SK-N-SH (cell line): Measurements from ENCODE around the gene C13orf46. TPM values are rescaled to one million over a fixed set of nuclear protein-coding genes. Genes with fewer than 3 reads are reported as not detected.

Source experiments
- CTCF ChIA-PET: fragments of 300-600, 350-600 bp; formaldehyde crosslinking; extraction: SDS; loops from one replicate; lab custom pipeline; 2021; lab: Yijun Ruan, JAX
- POLR2A ChIA-PET: fragments of 350-600 bp; sonication (Branson Sonifier 250); formaldehyde crosslinking; extraction: SDS; loops from one replicate; lab custom pipeline; 2020; ENCODE audit warnings: antibody characterized with exemption, inconsistent platforms; lab: Yijun Ruan, JAX
- DNase-seq: peaks from one replicate; pipeline ENCODE4 v3.0.0; 2012
- H2AFZ ChIP-seq: fragments of 200-600 bp; sonication (generic); 2 replicates; pipeline ENCODE4 v1.8.1; 2016; ENCODE audit warnings: antibody characterized with exemption, mild to moderate bottlenecking, low read depth
- H3F3A ChIP-seq: fragments of 200-600 bp; sonication (generic); replicated peaks from 2 replicates; pipeline ENCODE3; 2016; ENCODE audit warnings: antibody characterized with exemption, mild to moderate bottlenecking; ENCODE audit not compliant: insufficient read depth
- H3K27ac ChIP-seq, 2 experiments: fragments of 200-500 bp in 1 of 2; fragments of 200-600 bp in 1 of 2; sonication (Bioruptor generic) in 1 of 2; sonication (generic), shearing (Covaris generic) in 1 of 2; 2 replicates each; pipeline versions ENCODE4 v1.5.1 to v1.6.1; 2014 to 2016; ENCODE audit warnings: low read depth in 2 of 2, inconsistent platforms in 1 of 2, low read length in 1 of 2, mild to moderate bottlenecking in 1 of 2, mixed read lengths in 1 of 2
- H3K27me3 ChIP-seq: fragments of 200-600 bp; sonication (generic), shearing (Covaris generic); 2 replicates; pipeline ENCODE4 v1.6.1; 2016; ENCODE audit warnings: mixed run types; ENCODE audit not compliant: insufficient read depth
- H3K36me3 ChIP-seq, 2 experiments: fragments of 200-500 bp in 1 of 2; fragments of 200-600 bp in 1 of 2; sonication (Bioruptor generic) in 1 of 2; sonication (generic) in 1 of 2; replicated peaks in 1 of 2; 2 replicates each; pipeline versions ENCODE3 to v1.5.1; 2014 to 2016; ENCODE audit warnings: low read length in 1 of 2, mild to moderate bottlenecking in 1 of 2; ENCODE audit not compliant: insufficient read depth in 2 of 2, control insufficient read depth in 1 of 2
- H3K4me1 ChIP-seq, 2 experiments: fragments of 200-500 bp in 1 of 2; fragments of 200-600 bp in 1 of 2; sonication (Bioruptor generic) in 1 of 2; sonication (generic), shearing (Covaris generic) in 1 of 2; 2 replicates each; pipeline versions ENCODE4 v1.5.1 to v1.6.1; 2014 to 2016; ENCODE audit warnings: low read depth in 1 of 2, low read length in 1 of 2, mixed run types in 1 of 2; ENCODE audit not compliant: insufficient read depth in 2 of 2, control insufficient read depth in 1 of 2
- H3K4me2 ChIP-seq: fragments of 200-600 bp; sonication (generic), shearing (Covaris generic); 2 replicates; pipeline ENCODE4 v1.6.1; 2017; ENCODE audit warnings: mixed run types
- H3K4me3 ChIP-seq, 2 experiments: fragments of 200-500 bp in 1 of 2; fragments of 200-600 bp in 1 of 2; sonication (Bioruptor generic) in 1 of 2; sonication (generic), shearing (Covaris generic) in 1 of 2; 2 replicates each; pipeline versions ENCODE4 v1.5.1 to v1.8.1; 2014 to 2016; ENCODE audit warnings: low read depth in 2 of 2, inconsistent platforms in 1 of 2, low read length in 1 of 2, mild to moderate bottlenecking in 1 of 2, mixed read lengths in 1 of 2, moderate library complexity in 1 of 2
- H3K79me2 ChIP-seq: fragments of 200-600 bp; sonication (generic); 2 replicates; pipeline ENCODE4 v1.8.1; 2017; ENCODE audit warnings: mild to moderate bottlenecking; ENCODE audit not compliant: insufficient read depth
- H3K9ac ChIP-seq: fragments of 200-600 bp; sonication (generic); 2 replicates; pipeline ENCODE4 v1.6.1; 2017; ENCODE audit warnings: mixed run types
- H3K9me2 ChIP-seq: fragments of 200-600 bp; sonication (generic); 2 replicates; pipeline ENCODE4 v1.6.1; 2017; ENCODE audit warnings: mixed run types
- H3K9me3 ChIP-seq: fragments of 200-600 bp; sonication (generic); 2 replicates; pipeline ENCODE4 v1.6.1; 2017; ENCODE audit warnings: mixed run types, mild to moderate bottlenecking, moderate library complexity
- H4K20me1 ChIP-seq: fragments of 200-600 bp; sonication (generic); 2 replicates; pipeline ENCODE4 v1.6.1; 2017; ENCODE audit warnings: mild to moderate bottlenecking, mixed run types; ENCODE audit not compliant: insufficient read depth
- CHD2 ChIP-seq: fragments of 150-350 bp; IDR thresholded peaks from 2 replicates; pipeline ENCODE4 v1.6.1; 2018; ENCODE audit warnings: low read length; ENCODE audit not compliant: partially characterized antibody
- EP300 ChIP-seq, 2 experiments: IDR thresholded peaks; 2 replicates each; pipeline versions ENCODE4 v1.4.0 to v1.6.1; 2012; ENCODE audit warnings: borderline replicate concordance in 1 of 2, low read depth in 1 of 2, low read length in 1 of 2
- GABPA ChIP-seq: IDR thresholded peaks from 2 replicates; pipeline ENCODE4 v1.4.0; 2012; ENCODE audit warnings: low read depth, mild to moderate bottlenecking
- MEF2A ChIP-seq: IDR thresholded peaks from 2 replicates; pipeline ENCODE4 v1.4.0; 2012; ENCODE audit warnings: low read depth, borderline replicate concordance
- MXI1 ChIP-seq: IDR thresholded peaks from 2 replicates; pipeline ENCODE4 v1.6.1; 2012; ENCODE audit warnings: mild to moderate bottlenecking, low read depth, low read length, improper control_type of control experiment
- NFIC ChIP-seq: IDR thresholded peaks from 2 replicates; pipeline ENCODE4 v1.4.0; 2012; ENCODE audit warnings: borderline replicate concordance
- RAD21 ChIP-seq: IDR thresholded peaks from 2 replicates; pipeline ENCODE4 v1.6.1; 2012; ENCODE audit warnings: mild to moderate bottlenecking, low read length
- TEAD4 ChIP-seq: IDR thresholded peaks from 2 replicates; pipeline ENCODE4 v1.4.0; 2012; ENCODE audit warnings: mild to moderate bottlenecking, borderline replicate concordance; ENCODE audit not compliant: insufficient read depth
- USF1 ChIP-seq: IDR thresholded peaks from 2 replicates; pipeline ENCODE4 v1.4.0; 2012; ENCODE audit warnings: low read depth, borderline replicate concordance
- YY1 ChIP-seq: IDR thresholded peaks from 2 replicates; pipeline ENCODE4 v1.4.0; 2012; ENCODE audit warnings: low read depth, mild to moderate bottlenecking
- ZBTB33 ChIP-seq: IDR thresholded peaks from 2 replicates; pipeline ENCODE4 v1.4.0; 2012; ENCODE audit warnings: low read depth, borderline replicate concordance
- WGBS: methylation state at CpG from one replicate; pipeline ENCODE4 v1.1.6; 2017; ENCODE audit warnings: low lambda C conversion rate; 5-methylcytosine and 5-hydroxymethylcytosine counted together
- polyA plus RNA-seq, 3 experiments: library from polyadenylated mRNA; depleted of rRNA; stranded (reverse); fragments of >200 nt; gene quantifications; 2 replicates each; pipeline ENCODE4 v1.2.3, GENCODE V29; 2012
- TF ChIP-seq, protein P1 (sequence below): fragments of 150-350 bp; IDR thresholded peaks from 2 replicates; pipeline ENCODE4 v1.6.1; 2016; ENCODE audit warnings: mild to moderate bottlenecking, low read depth, low read length
- TF ChIP-seq, protein P2 (sequence below): IDR thresholded peaks from 2 replicates; pipeline ENCODE4; 2012

Gene C13orf46
- polyA plus RNA-seq, 1 of the 3 experiments (the other 2 are of a cell fraction): 1.7 TPM

DNA sequence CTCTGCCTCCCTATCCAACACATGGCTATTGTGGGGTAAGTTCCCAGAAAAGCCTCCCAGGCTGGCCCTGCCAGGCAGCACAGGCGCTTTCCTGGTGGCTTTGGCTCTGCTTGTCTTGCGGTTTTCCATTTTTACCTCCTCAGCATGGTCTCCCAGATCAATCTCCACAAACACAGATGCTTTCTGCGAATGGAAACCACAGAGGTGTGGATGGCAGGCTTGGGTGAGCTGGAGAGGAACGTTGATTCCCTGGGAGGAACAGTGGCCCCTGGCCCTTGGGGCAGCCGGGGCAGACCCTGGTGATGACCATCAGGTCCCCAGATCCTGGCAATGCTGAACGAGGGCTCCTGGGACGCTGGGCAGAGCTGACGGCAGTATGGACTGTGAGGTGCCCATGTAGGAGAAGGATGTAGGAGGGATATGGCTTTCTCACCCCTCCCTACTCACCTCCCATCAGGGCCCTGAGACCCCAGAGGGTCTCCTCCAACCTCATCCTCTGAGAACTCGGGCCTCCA, 6.6 kb downstream of the C13orf46 start:
- Histone ChIP-seq H3K4me2 (no peak overlapping the region), H3K4me3 (no peak overlapping the region), H3K36me3 (peaks cover 2 to 17% of the 10 kb centered on the region in 2 experiments), H3K9me3 (no peaks in the 10 kb centered on the region), H3K27me3 (no peaks in the 10 kb centered on the region), H3K9me2 (no peaks in the 10 kb centered on the region), H3K9ac (no peak overlapping the region), H3K79me2 (no peaks in the 10 kb centered on the region), H3F3A (no peaks in the 10 kb centered on the region), H3K4me1 (no peaks in the 10 kb centered on the region), H2AFZ (no peak overlapping the region)
- ChIA-PET CTCF (no interaction called here), POLR2A (no interaction called here)
- WGBS: 89% methylated on average over 9 of the region's 9 CpGs
- no peak for TF ChIP-seq USF1
- TF ChIP-seq, all 33 proteins: peak for 0
- Histone ChIP-seq H4K20me1 (no peaks in the 10 kb centered on the region), H3K27ac (no peak overlapping the region)
- no peak for DNase-seq

DNA sequence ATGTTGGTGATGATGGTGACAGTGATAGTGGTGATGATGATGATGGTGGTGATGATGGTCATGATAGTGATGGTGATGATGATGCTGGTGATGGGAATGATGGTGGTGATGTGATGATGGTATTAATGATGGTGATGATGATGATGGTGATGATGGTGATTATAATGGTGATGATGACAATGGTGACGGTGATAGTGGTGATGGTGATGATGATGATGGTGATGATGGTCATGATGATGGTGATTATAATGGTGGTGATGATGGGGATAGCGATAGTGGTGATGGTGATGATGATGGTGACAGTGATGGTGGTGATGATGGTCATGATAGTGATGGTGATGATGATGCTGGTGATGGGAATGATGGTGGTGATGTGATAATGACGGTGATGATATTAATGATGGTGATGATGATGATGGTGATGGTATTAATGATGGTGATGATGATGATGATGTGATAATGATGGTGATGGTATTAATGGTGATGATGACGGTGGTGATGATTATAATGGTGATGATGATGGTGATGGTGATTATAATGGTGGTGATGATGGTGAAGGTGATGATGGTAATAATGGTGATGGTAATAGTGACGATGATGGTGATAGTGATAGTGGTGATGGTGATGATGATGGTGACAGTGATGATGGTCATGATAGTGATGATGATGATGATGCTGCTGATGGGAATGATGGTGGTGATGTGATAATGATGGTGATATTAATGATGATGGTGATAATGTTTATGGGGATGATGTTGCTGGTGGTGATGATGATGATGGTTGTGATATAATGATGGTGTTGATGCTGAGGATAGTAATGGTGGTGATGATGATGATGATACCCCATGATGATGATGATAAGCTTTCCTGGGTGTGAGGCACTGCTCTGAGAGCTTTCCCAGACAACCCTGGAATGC, 7.7 kb downstream of the C13orf46 start:
- 89% methylated on average over 5 of the region's 5 CpGs for WGBS
- POLR2A ChIA-PET: no interaction called here

GRCh38 chr13:113965383-113965874, 8.4 kb downstream of the C13orf46 start:
- 94% methylated on average over 2 of the region's 2 CpGs for WGBS

More for the DNA sequence above, 7.7 kb downstream of the C13orf46 start:
- CTCF ChIA-PET: no interaction called here
- no peak for TF ChIP-seq NFIC
- no peak for TF ChIP-seq RAD21
- TF ChIP-seq MXI1: no peak
- TF ChIP-seq, protein P1, sequence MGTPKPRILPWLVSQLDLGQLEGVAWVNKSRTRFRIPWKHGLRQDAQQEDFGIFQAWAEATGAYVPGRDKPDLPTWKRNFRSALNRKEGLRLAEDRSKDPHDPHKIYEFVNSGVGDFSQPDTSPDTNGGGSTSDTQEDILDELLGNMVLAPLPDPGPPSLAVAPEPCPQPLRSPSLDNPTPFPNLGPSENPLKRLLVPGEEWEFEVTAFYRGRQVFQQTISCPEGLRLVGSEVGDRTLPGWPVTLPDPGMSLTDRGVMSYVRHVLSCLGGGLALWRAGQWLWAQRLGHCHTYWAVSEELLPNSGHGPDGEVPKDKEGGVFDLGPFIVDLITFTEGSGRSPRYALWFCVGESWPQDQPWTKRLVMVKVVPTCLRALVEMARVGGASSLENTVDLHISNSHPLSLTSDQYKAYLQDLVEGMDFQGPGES: no peak
- no peak for TF ChIP-seq MEF2A
- no peak for TF ChIP-seq CHD2
- no peak for TF ChIP-seq YY1
- TF ChIP-seq TEAD4: no peak
- H3K9ac ChIP-seq: no peak overlapping the region
- H3K4me2 ChIP-seq: no peak overlapping the region
- no peaks in the 10 kb centered on the region for H4K20me1 ChIP-seq
- H3K4me3 ChIP-seq: no peak overlapping the region
- no peak for DNase-seq
- no peak overlapping the region for H3K27ac ChIP-seq
- H3K4me1 ChIP-seq: no peaks in the 10 kb centered on the region
- H2AFZ ChIP-seq: no peak overlapping the region
- no peaks in the 10 kb centered on the region for H3K27me3 ChIP-seq
- no peaks in the 10 kb centered on the region for H3K9me2 ChIP-seq
- peaks cover 0 to 17% of the 10 kb centered on the region in 2 experiments for H3K36me3 ChIP-seq
- no peaks in the 10 kb centered on the region for H3F3A ChIP-seq
- H3K9me3 ChIP-seq: no peaks in the 10 kb centered on the region
- no peaks in the 10 kb centered on the region for H3K79me2 ChIP-seq

More at GRCh38 chr13:113965383-113965874, 8.4 kb downstream of the C13orf46 start:
- Histone ChIP-seq H3F3A (no peaks in the 10 kb centered on the region), H3K36me3 (peaks cover 0 to 17% of the 10 kb centered on the region in 2 experiments), H3K79me2 (no peaks in the 10 kb centered on the region), H3K27me3 (no peaks in the 10 kb centered on the region), H3K4me1 (no peaks in the 10 kb centered on the region), H3K9me3 (peaks cover 5% of the 10 kb centered on the region; the same call in 1 of the 2 replicates), H3K9ac (no peak overlapping the region), H2AFZ (no peak overlapping the region), H3K27ac (no peak overlapping the region), H3K4me3 (no peak overlapping the region), H3K9me2 (no peaks in the 10 kb centered on the region), H3K4me2 (no peak overlapping the region), H4K20me1 (no peaks in the 10 kb centered on the region)
- POLR2A ChIA-PET: no interaction called here
- DNase-seq: no peak
- TF ChIP-seq GABPA (no peak), ZBTB33 (no peak), MEF2A (no peak), EP300 (IDR thresholded peaks at IDR 0.05; ENCODE audit: borderline replicate concordance in 1 of 2, low read depth in 1 of 2, low read length in 1 of 2) (no peak)
- TF ChIP-seq, protein P1: no peak
- TF ChIP-seq, protein P2, sequence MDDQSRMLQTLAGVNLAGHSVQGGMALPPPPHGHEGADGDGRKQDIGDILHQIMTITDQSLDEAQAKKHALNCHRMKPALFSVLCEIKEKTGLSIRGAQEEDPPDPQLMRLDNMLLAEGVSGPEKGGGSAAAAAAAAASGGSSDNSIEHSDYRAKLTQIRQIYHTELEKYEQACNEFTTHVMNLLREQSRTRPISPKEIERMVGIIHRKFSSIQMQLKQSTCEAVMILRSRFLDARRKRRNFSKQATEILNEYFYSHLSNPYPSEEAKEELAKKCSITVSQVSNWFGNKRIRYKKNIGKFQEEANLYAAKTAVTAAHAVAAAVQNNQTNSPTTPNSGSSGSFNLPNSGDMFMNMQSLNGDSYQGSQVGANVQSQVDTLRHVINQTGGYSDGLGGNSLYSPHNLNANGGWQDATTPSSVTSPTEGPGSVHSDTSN: no peak
- CTCF ChIA-PET: no interaction called here
